Renal cortex interstitium (tissue), 11 donors: Measurements from ENCODE around the gene C16orf90. TPM values are rescaled to one million over a fixed set of nuclear protein-coding genes. Genes with fewer than 3 reads are reported as not detected.
"Not testable (repeated sequence)": the region's sequence is repeated elsewhere in the genome, so short reads cannot be mapped to it uniquely, and the experiment has no call there.

Source experiments
- DNase-seq, 11 donors: peaks; one replicate each; pipeline ENCODE4 v3.0.0-alpha.2; 2013; ENCODE audit warnings: low read depth in 9 of 11, low spot score in 4 of 11; ENCODE audit errors: extremely low read depth in 1 of 11
- polyA plus RNA-seq, 3 donors: library from polyadenylated mRNA; unstranded; fragments of 120-200 nt; gene quantifications; one replicate each; pipeline ENCODE4 v1.2.1, GENCODE V29; 2013; ENCODE audit not compliant: insufficient read length in 3 of 3

The C16orf90 gene
- polyA plus RNA-seq, 3 donors = 0.22 to 0.33 TPM; not detected in 1

DNA sequence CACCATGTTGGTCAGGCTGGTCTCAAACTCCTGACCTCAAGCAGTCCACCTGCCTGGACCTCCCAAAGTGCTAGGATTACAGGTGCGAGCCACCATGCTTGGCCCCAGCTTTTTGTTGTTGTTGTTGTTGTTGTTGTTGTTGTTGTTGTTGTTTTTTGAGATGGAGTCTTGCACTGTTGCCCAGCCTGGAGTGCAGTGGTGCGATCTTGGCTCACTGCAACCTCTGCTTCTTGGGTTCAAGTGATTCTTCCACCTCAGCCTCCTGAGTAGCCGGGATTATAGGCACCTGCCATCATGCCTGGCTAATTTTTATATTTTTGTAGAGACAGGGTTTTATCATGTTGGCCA is 21.7 kb downstream of the C16orf90 start:
- not testable (repeated sequence) for DNase-seq

DNA sequence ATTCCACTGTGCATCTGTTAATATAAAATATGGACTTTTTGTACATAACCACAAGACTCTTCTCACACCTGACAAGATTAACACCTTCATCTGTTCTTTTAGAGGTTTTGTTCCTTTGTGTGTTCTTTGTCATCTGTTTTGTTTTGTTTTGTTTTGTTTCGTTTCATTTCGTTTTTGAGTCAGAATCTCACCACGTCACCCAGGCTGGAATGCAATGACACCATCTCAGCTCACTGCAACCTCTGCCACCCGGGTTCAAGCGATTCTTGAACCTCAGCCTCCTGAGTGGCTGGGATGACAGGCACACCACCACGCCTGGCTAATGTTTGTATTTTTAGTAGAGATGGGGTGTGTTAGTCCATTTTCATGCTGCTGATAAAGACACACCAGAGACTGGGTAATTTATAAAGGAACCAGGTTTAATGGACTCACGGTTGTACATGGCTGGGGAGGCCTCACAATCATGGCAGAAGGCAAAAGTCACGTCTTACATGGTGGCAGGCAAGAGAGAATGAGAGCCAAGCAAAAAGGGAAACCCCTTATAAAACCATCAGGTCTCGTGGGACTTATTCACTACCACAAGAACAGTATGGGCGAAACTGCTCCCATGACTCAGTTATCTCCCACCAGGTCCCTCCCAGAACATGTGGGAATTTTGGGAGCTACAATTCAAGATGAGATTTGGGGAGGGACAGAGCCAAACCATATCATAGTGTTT is 22.3 kb downstream of the C16orf90 start:
- DNase-seq = no peak

DNA sequence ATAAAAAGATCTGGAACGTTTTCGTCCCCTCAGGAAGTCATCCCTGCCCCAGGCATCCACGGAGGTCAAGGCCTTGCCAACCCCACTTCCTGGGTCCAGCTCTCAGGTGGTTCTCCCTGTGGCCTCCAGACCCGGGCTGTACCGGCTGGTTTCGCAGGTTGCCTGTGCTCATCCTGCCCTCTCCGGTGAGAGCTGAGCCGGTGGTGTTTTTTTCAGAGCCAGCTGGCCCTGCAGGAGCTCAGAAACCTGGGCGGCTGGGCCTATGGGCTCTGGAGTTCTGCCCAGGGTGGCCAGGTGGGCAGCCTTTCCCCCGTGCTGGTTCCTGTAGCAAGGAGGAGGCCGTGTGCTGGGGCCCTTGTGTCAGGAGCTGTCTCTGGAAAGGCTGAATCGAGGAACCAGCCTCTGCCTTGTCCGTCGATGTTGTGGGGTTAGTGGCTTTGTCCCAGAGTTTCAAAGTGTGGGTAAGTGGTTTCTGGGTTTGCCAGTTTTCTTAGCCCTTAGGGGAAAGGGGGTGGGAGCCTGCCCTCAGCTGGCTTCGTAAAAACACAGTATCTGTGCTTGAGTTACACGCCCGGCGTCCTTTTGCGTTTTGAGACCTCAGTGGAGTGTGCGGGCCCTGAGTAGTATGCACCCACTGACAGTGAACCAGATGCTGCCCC is 23.6 kb downstream of the C16orf90 start:
- DNase-seq = no peak

DNA sequence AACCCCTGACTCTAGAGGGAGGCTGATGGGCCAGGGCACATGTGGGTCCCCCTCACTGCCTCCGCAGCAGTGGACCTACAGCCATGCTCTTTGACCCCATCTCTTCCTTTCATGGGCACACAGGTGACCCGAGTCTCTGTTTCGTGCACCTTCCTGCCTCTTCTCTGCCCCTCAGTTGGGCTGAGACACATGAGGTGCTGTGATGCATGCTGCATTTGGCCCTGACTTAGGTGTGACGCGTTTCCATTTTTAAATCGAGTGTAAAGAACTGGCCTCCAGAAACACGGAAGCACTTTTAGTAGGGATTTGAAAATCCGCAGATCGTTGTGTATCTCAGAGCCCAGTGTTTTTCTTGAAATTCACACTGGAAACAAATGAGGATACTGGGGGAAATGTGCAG is 24.6 kb downstream of the C16orf90 start:
- no peak for DNase-seq

DNA sequence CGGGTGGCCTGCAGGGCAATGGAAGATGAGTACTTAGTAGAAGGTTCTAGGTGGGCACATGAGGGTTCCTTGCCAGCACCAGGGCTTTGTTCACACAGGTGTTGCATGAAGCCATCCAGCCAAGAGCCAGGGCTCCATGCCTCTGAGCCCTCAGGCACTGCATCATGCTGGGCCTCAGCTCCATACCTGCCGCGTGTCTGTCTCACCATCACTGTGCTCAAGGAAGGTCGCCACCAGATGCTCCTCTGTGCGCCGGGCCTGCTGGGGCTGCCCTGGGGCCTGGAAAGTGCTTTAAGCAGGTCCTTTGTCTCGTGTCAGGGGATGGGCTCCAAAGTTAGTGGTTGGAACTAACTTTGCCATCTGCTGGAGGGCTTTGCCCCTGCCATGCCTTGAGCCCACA is 25.6 kb downstream of the C16orf90 start:
- DNase-seq = no peak

DNA sequence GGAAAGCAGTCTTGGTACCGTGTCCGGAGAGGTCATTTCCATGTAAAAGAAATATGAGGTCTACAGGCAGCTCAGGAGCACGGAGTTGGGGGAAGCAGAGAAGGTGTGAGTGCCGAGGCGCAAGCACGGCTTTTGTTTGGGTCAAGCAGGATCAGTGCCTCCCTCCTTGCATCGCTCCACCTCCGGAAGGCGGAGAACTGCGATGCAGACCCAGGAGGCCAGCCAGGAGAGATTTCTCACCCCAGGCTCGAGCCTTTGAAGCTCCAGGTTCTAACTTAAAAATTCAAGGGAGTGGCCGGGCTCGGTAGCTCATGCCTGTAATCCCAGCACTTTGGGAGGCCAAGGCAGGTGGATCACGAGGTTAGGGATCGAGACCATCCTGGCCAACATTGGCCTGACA is 26.8 kb downstream of the C16orf90 start:
- DNase-seq = no peak

DNA sequence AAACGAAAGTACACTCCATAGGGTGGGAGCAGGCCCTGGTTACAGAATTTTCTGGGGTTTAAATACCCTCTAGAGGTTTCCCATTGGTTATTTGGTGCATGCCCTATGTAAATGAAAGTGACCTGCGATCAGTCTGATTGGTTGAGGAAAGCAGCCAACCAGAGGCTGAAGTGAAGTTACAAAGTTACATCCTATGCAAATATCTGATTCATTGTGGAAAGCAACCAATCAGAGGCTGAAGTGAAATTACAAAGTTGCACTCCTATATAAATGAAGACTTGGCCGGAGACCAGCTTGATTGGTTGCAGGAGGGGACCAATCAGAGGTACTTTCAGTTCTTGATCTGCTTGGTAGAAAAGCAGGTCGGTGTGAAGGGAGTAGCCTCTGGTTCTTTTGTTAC is 27.4 kb downstream of the C16orf90 start:
- DNase-seq = no peak

DNA sequence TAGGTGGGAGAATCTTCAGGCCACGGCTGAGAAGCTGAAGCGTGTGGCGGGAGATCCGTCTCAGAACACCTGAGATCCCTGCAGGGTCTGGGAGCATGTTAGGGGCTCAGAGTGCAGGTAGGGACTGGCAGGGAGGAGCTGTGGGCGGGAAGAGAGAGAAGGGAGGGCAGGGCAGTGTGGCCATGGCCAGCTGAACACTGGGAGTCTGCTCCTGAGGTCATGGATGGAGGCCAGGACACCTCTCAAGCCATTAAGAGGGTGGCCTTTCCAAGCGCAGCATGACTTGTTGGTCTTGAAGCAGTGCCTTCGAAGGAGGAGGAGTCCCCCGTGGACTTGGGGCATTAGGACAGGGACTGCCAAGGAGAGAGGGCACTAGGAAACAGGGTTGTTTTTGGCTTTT is 28.1 kb downstream of the C16orf90 start:
- DNase-seq = no peak

DNA sequence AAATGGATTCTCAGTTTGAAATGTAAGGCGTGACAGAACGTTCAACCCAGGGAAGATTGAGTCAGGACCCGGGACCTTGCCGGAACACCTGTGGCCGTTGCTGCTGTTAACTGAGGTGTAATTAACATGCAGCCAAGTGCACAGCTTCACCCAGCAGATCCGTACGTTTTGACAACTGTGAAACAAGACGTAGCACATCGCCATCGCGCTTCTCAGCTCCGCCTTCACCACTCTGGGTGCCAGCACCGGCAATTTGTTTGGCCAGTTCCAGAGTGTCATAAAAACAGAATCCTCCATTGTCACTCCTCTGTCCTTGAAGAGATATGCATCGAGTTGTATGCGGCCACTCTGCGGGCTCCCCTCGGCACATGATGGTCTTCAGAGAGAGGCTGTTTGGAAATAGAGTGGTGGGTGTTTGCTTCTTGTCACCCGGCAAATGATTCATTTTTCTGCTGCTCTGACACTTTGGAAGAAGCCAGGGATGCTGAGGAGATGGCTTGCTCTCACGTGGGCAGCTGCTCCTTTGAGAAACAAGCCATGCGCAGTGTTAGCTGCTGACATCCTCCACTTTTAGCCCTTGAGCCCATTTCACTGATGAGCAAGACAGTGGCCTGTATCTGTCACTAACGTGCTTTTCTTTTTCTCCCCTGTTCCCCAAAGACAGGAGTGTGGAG is 29.2 kb downstream of the C16orf90 start:
- DNase-seq = no peak

DNA sequence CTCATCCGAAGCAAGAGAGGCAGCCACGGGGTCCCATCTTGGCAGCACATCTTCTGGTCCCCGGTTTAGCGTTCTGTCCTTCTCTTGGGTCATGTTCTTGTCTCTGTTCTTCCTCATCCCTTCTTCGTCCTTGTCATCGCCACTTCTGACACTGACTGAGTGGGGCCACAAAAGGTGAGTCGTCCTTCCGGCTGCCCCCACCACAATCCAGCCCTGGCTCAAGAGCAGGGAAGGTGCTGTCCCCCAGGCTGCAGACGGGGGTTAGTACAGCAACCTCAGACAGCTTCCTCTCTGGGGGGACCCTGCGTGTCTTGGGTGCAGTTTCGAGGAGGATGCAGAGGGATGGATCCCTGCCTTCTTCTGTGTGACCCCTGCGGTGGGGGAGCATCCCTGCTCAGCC is 30.0 kb downstream of the C16orf90 start:
- no peak for DNase-seq

DNA sequence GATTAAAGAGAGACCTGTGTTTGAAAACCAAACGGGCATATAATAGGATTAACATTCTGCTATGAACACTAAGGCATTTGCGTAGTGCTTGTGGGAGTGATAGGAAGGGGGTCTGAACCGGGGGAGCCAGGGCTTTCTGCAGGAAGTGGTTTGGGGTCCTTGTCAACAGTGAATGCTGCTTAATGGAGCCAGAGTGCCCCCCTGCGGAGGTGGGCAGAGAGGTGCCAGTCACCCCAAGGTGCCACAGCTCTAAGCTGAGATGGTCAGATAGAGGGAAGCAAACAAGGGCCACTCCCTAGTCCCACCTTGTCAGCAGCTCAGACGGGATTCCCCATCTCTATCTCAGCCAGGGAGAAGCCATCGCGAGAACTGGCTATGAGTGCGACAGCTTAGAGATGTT is 34.1 kb downstream of the C16orf90 start:
- no peak for DNase-seq

DNA sequence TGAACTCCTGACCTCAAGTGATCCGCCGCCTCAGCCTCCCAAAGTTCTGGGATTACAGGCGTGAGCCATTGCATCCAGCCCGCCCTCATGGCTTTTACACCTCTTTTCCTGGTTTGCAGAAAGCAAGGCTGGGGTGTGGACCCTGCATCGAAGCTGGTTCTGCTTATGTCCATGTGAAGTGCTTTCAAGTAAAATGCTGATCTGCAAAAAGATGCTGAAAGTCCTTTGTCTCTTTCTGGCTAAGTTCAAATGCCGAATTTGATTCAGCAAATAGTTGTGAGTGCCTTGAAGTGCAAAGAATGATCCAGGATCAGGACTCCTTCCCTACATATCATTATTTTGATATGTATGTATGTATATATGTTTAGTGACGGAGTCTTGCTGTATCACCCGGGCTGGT is 34.7 kb downstream of the C16orf90 start:
- no peak for DNase-seq

DNA sequence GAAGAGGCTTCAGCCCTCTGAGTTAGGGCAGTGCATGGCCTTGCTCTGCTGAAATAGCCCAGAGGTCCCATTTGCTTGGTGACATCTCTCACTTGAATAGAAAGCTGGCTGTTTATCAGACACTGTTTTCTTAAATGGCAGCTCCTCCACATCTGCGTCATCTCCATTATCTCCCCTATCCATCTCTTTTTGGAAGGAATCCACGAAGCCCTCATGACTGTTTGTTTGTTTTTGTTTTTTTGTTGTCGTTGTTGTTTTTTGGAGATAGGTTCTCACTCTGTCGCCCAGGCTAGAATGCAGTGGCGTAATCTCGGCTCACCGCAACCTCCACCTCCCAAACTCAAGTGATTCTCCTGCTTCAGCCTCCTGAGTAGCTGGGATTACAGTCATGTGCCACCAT is 35.2 kb downstream of the C16orf90 start:
- no peak for DNase-seq

DNA sequence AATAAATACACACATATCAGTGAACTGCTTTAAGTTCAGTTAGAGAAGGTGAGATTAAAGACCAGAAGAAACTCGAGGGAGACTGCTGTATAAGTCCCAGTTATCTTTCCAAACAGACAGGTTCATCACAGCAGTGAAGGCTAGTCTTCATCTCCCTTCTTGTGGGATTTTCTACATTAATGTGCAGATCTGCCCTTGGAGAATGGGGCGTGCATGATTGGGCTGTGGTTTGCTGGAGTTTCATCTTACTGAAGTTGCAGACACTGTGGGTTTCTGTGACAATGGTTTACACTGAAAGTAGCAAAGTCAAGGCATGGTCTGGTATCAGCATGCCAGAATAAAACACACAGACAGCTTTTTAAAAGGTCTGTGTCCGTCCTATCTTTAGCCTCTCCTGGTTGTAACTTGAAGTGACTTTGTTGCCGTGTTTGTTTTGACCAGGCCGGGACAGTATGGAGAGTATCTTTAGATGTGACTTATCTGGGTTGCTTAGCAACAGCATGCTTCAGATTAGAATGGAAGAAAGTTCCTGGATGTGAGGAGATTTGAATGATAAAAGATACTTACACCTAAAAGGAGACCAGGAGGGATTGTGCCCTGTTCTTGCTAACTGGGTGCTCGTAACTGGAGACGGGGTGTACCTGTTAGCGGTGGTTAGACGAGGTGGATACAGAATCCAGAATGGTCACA is 35.7 kb downstream of the C16orf90 start:
- no peak for DNase-seq

DNA sequence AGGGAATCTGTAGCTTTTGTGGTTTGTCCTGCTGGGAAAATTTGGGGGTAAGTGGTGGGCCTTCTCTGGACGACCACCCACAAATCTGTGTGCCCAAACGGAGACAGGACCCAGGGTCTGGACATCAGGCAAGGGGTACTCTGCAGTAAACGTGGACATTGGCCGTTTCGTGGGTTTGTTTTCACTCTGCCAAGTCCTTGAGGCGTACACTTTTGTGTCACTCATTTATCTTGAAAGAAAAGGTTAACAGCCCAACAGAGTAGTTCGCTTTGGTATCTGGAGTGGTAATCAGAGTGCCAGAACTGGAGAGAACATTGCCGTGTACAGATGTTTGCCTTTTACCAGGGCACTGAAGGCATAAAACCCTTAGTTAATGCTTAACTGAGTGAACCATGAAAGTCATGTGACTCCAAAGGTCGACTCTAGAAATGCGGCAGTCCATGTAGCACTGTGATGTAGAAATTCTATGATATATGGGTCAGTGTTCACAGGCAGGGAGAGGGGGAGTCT is 36.4 kb downstream of the C16orf90 start:
- DNase-seq = peak in 5 of 11 donors; percentile 33 to 71 (median 57)

DNA sequence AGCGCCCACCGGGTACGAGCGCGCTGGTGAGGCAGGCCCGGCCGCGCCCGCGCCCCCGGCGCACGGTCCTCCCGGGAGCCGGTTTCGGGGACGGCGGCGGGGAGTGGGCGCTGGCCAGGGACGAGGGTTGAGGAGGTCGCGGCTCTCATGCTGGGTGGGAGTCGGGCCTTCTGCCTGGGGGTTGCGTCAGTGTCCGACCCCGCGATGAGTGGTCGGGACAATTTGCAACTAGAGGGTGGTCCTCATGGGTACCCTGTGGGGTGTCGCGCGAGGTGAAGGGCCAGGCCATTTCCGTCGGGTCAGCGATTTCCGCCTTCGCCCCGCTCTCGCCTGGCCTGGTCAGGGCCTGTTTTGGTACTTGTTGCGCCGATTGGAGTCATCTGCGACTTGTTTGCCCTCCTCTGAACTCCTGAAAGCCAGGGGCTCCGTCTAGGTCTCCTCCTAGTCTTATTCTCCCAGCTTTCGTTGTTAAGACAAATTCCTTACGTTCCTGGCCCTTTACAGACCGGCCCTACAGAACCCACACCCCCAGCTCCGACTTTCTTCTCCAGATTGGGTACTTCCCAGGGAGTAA is 36.9 kb downstream of the C16orf90 start:
- DNase-seq = no peak

DNA sequence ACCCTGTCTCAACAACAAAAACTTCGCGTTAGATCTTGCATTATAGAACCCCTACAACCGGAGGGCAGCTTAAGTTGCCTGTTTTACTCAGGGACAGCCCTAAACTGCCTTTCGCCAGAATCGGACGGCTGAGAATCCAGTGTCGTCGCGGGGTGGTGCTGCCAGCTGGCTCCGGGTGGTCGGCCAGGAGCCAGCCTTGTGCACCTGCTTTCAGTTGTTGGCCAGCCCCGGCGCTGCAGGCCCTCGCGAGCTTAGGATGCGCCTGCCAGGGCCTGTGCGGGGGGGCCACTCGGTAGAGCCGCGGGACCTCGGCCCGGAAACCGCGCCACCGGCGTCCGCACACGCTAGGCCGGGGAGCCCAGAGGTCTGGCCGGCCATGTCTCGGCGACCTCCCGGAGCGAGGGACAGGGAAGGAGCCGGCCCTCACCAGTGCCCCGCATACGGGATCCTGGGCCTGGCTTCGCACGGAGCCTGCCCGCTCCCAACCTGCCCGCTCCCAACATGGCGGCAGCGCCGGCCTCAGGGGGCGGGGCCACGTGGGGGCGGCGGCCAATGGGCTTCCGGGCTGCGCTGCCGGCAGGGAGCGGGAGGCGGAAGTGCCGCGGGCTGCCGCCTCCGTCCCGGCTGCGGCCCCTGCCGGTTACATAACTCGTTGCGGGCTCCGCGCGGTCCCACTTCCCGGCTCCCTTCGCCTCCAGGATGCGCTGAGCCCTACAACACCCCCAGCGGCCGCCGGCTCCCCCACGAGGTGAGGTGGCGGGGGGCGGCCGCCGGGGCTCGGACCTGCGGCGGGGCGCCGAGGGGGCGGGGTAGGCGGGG is 37.6 kb downstream of the C16orf90 start:
- peak in 10 of 11 donors; percentile 70 to 92 (median 88) for DNase-seq

DNA sequence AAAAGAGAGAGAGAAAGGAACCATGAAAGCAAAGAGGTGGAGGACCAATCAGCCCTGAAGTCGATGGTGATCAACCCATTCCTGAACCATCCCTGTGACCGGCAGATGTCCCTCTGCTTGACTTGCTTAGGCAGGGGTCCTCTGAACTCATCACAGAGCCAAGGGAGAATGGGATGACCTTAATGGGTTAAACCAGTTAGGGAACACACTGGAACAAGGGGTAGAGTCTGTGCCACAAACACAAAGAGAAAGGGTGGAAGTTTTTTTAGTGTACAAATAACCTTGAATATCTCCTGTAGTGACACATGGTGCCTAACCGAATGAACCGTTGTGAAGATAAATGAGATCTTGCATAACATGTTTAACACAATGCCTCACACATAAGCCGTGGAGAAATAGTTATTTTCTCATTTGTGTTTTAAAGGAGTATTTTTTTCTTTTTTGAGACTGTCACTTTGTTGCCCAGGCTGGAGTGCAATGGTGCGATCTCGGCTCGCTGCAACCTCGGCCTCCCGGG is 40.6 kb downstream of the C16orf90 start:
- DNase-seq = no peak
